GM12873 (cell line): ENCODE measurements around the gene FAM200C.

Source experiments
- CTCF ChIP-seq: IDR thresholded peaks from 2 replicates; pipeline ENCODE4 v1.5.1; 2012; ENCODE audit warnings: low read depth, mild to moderate bottlenecking, moderate library complexity, low read length, control low read depth; ENCODE audit not compliant: insufficient read depth; ENCODE audit errors: missing control alignments

Gene FAM200C

GRCh38 chr5:160418561-160419457 is 19.0 kb upstream of the FAM200C start, which contains the start of gene SLU7:
TSS of gene SLU7 (minus strand) at chr5:160419081. CDS start at chr5:160415294, 3,787 bp downstream.
- no peak for TF ChIP-seq CTCF

- no peak for TF ChIP-seq CTCF
Measured at GRCh38 chr5:160398806-160399205, 1.0 kb downstream of the FAM200C start.

GRCh38 chr5:160397492-160397891 is 2.4 kb downstream of the FAM200C start:
- TF ChIP-seq CTCF: no peak

- no peak for TF ChIP-seq CTCF
Measured at GRCh38 chr5:160395111-160395510, 4.7 kb downstream of the FAM200C start.

GRCh38 chr5:160390787-160391696 is 8.8 kb downstream of the FAM200C start:
- peak; percentile 51 for TF ChIP-seq CTCF

GRCh38 chr5:160387445-160387844 is 12.4 kb downstream of the FAM200C start:
- TF ChIP-seq CTCF: no peak

GRCh38 chr5:160385496-160385895 is 14.4 kb downstream of the FAM200C start:
- TF ChIP-seq CTCF: no peak
